ENCODE data around the gene CEBPE. TPM values are rescaled to one million over a fixed set of nuclear protein-coding genes. Genes with fewer than 3 reads are reported as not detected.

The CEBPE gene
- polyA plus RNA-seq, 1 donor from 2014 or later: not detected

DNA sequence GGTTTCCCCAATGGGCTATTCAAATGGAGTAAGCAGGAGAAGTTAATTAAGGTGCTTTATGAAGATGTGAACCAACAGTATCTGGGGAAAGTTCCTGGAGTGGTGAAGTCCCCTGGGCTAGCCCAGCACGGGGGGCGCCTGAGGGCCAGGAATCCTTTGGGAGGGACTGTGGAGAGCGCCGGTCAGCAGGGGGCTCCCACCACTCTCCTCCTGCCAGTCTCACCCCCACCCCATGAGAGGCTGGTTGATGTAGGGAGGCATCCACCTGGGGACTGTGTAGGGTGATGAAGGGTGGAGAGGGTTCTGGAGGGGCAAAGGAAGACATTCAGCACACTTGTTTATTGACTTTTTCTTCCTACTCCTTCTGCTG, 4.4 kb downstream of the CEBPE start:
- no peak for TF ChIP-seq SMC3 (conservative IDR thresholded peaks at IDR 0.05; ENCODE audit: poor library complexity)
- TF ChIP-seq POLR2AphosphoS5 (IDR thresholded peaks at IDR 0.05): no peak
- no peak for TF ChIP-seq EP300 (conservative IDR thresholded peaks at IDR 0.05; ENCODE audit: poor library complexity, severe bottlenecking)
- TF ChIP-seq, protein P1, sequence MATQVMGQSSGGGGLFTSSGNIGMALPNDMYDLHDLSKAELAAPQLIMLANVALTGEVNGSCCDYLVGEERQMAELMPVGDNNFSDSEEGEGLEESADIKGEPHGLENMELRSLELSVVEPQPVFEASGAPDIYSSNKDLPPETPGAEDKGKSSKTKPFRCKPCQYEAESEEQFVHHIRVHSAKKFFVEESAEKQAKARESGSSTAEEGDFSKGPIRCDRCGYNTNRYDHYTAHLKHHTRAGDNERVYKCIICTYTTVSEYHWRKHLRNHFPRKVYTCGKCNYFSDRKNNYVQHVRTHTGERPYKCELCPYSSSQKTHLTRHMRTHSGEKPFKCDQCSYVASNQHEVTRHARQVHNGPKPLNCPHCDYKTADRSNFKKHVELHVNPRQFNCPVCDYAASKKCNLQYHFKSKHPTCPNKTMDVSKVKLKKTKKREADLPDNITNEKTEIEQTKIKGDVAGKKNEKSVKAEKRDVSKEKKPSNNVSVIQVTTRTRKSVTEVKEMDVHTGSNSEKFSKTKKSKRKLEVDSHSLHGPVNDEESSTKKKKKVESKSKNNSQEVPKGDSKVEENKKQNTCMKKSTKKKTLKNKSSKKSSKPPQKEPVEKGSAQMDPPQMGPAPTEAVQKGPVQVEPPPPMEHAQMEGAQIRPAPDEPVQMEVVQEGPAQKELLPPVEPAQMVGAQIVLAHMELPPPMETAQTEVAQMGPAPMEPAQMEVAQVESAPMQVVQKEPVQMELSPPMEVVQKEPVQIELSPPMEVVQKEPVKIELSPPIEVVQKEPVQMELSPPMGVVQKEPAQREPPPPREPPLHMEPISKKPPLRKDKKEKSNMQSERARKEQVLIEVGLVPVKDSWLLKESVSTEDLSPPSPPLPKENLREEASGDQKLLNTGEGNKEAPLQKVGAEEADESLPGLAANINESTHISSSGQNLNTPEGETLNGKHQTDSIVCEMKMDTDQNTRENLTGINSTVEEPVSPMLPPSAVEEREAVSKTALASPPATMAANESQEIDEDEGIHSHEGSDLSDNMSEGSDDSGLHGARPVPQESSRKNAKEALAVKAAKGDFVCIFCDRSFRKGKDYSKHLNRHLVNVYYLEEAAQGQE (IDR thresholded peaks at IDR 0.05; ENCODE audit: borderline replicate concordance): no peak
- TF ChIP-seq, protein P2, sequence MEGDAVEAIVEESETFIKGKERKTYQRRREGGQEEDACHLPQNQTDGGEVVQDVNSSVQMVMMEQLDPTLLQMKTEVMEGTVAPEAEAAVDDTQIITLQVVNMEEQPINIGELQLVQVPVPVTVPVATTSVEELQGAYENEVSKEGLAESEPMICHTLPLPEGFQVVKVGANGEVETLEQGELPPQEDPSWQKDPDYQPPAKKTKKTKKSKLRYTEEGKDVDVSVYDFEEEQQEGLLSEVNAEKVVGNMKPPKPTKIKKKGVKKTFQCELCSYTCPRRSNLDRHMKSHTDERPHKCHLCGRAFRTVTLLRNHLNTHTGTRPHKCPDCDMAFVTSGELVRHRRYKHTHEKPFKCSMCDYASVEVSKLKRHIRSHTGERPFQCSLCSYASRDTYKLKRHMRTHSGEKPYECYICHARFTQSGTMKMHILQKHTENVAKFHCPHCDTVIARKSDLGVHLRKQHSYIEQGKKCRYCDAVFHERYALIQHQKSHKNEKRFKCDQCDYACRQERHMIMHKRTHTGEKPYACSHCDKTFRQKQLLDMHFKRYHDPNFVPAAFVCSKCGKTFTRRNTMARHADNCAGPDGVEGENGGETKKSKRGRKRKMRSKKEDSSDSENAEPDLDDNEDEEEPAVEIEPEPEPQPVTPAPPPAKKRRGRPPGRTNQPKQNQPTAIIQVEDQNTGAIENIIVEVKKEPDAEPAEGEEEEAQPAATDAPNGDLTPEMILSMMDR (IDR thresholded peaks at IDR 0.05; ENCODE audit: poor library complexity, severe bottlenecking): no peak
- no peak for TF ChIP-seq RAD21 (conservative IDR thresholded peaks at IDR 0.05)
- no peak for TF ChIP-seq MXI1 (conservative IDR thresholded peaks at IDR 0.05; ENCODE audit: poor library complexity, severe bottlenecking)
- TF ChIP-seq TAF1 (IDR thresholded peaks at IDR 0.05; ENCODE audit: low read depth): no peak
- TF ChIP-seq EZH2 (IDR thresholded peaks at IDR 0.05; ENCODE audit: borderline replicate concordance, insufficient read depth, low read length, poor library complexity, severe bottlenecking): no peak
- Histone ChIP-seq H3K9ac (ENCODE audit: low read length) (no peak overlapping the region), H3K36me3 (ENCODE audit: insufficient read depth, low read length) (no peaks in the 10 kb centered on the region), H3K9me3 (ENCODE audit: low read length) (no peaks in the 10 kb centered on the region), H4K20me1 (ENCODE audit: insufficient read depth) (no peaks in the 10 kb centered on the region), H3K27me3 (ENCODE audit: insufficient read depth, low read depth, low read length) (no peaks in the 10 kb centered on the region), H2AFZ (ENCODE audit: low read depth, low read length) (no peak overlapping the region), H3K27ac (ENCODE audit: low read length) (no peak overlapping the region), H3K4me3 (ENCODE audit: low read length) (no peak overlapping the region), H3K4me2 (ENCODE audit: low read length) (no peak overlapping the region), H3K79me2 (replicated peaks; ENCODE audit: insufficient read depth, low read length) (no peaks in the 10 kb centered on the region), H3F3A (ENCODE audit: insufficient read depth, low read length, poor library complexity, severe bottlenecking) (no peaks in the 10 kb centered on the region), H3K9me2 (ENCODE audit: insufficient read depth, low read length) (no peaks in the 10 kb centered on the region)

DNA sequence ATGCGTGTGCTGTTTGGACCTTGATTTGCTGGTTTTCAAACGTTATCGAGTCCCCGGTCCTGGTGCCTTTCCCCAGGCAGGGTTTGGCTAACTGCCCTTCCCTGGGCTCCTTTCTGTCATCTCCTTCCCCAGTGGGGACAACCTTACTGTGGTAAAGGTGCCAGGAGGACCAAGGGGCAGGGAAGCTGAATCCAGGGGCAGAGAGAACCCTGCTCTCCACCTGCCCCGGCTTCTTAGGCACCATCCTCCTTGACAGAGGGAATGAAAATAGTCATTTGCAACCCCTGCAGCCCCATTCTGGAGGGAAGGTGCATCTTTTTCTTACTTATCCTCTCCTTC, 5.0 kb downstream of the CEBPE start:
- no peaks in the 10 kb centered on the region for H3F3A ChIP-seq (ENCODE audit: insufficient read depth, low read length, poor library complexity, severe bottlenecking)
- no peak overlapping the region for H2AFZ ChIP-seq (ENCODE audit: low read depth, low read length)
- no peaks in the 10 kb centered on the region for H3K27me3 ChIP-seq (ENCODE audit: insufficient read depth, low read depth, low read length)
- no peaks in the 10 kb centered on the region for H3K9me3 ChIP-seq (ENCODE audit: low read length)
- TF ChIP-seq, protein P1 (IDR thresholded peaks at IDR 0.05; ENCODE audit: borderline replicate concordance): no peak
- TF ChIP-seq RAD21 (conservative IDR thresholded peaks at IDR 0.05) (no peak), MXI1 (conservative IDR thresholded peaks at IDR 0.05; ENCODE audit: poor library complexity, severe bottlenecking) (no peak), EZH2 (IDR thresholded peaks at IDR 0.05; ENCODE audit: borderline replicate concordance, insufficient read depth, low read length, poor library complexity, severe bottlenecking) (no peak), EP300 (conservative IDR thresholded peaks at IDR 0.05; ENCODE audit: poor library complexity, severe bottlenecking) (no peak), TAF1 (IDR thresholded peaks at IDR 0.05; ENCODE audit: low read depth) (no peak), POLR2AphosphoS5 (IDR thresholded peaks at IDR 0.05) (no peak)
- H3K36me3 ChIP-seq (ENCODE audit: insufficient read depth, low read length): no peaks in the 10 kb centered on the region
- no peaks in the 10 kb centered on the region for H4K20me1 ChIP-seq (ENCODE audit: insufficient read depth)
- no peaks in the 10 kb centered on the region for H3K79me2 ChIP-seq (replicated peaks; ENCODE audit: insufficient read depth, low read length)
- H3K9ac ChIP-seq (ENCODE audit: low read length): no peak overlapping the region
- H3K27ac ChIP-seq (ENCODE audit: low read length): no peak overlapping the region
- H3K4me3 ChIP-seq (ENCODE audit: low read length): no peak overlapping the region
- no peak overlapping the region for H3K4me2 ChIP-seq (ENCODE audit: low read length)
- H3K9me2 ChIP-seq (ENCODE audit: insufficient read depth, low read length): no peaks in the 10 kb centered on the region
